Activated CD4-positive, alpha-beta T cell treated with anti-CD3 and anti-CD28 coated beads for 36 hours (primary cell): Measurements from ENCODE around the gene C1orf87. TPM values are rescaled to one million over a fixed set of nuclear protein-coding genes. Genes with fewer than 3 reads are reported as not detected.

Source experiments
- ATAC-seq: fragments of 200-7000 bp; cut with Tn5 transposase; one replicate; pipeline ENCODE4 v1.10.0; 2021; ENCODE audit warnings: mild to moderate bottlenecking, moderate library complexity
- CTCF ChIA-PET: fragments of 350-600 bp; sonication (Branson Sonifier 250); formaldehyde crosslinking; loops from one replicate; lab custom pipeline; 2021; ENCODE audit warnings: antibody characterized with exemption; lab: Charles Lee
- POLR2A ChIA-PET: fragments of 350-600 bp; sonication (Branson Sonifier 250); formaldehyde crosslinking; loops from one replicate; lab custom pipeline; 2021; ENCODE audit warnings: antibody characterized with exemption, inconsistent platforms; lab: Charles Lee
- DNase-seq: peaks from one replicate; pipeline ENCODE4 v3.0.0-alpha.2; 2020
- H3K27ac Mint-ChIP-seq: one replicate; pipeline ENCODE4 v1.8.0; 2021; ENCODE audit warnings: mixed read lengths
- H3K27me3 Mint-ChIP-seq: one replicate; pipeline ENCODE4 v1.8.0; 2021; ENCODE audit warnings: mixed read lengths
- H3K36me3 Mint-ChIP-seq: one replicate; pipeline ENCODE4 v1.8.0; 2021; ENCODE audit warnings: low read depth, mixed read lengths
- H3K4me1 Mint-ChIP-seq: one replicate; pipeline ENCODE4 v1.8.0; 2021; ENCODE audit warnings: mixed read lengths
- H3K4me3 Mint-ChIP-seq: one replicate; pipeline ENCODE4 v1.8.0; 2021; ENCODE audit warnings: mild to moderate bottlenecking, moderate library complexity, mixed read lengths
- H3K9me3 Mint-ChIP-seq: one replicate; pipeline ENCODE4 v1.8.0; 2021; ENCODE audit warnings: low read depth, mixed read lengths
- intact Hi-C, 2 experiments: fragments of 100-400 bp; cut with DNase I in 1 of 2; cut with micrococcal nuclease in 1 of 2; formaldehyde crosslinking; loops; one replicate each; pipeline versions ENCODE4 v1.14.2 to v1.15.1; 2022 to 2024; cut with DNase I, micrococcal nuclease
- total RNA-seq, 2 experiments: library from RNA; stranded (reverse); gene quantifications; one replicate each; pipeline ENCODE4 v1.2.3, GENCODE V29; 2021

C1orf87 gene
- total RNA-seq, 2 experiments from 2014 or later: not detected

GRCh38 chr1:59992040-59992820 lies 81.3 kb downstream of the C1orf87 start:
- peaks cover 7% of the 10 kb centered on the region for H3K27me3 Mint-ChIP-seq
- intact Hi-C loops: no loop called here
- POLR2A ChIA-PET: no interaction called here
- H3K9me3 Mint-ChIP-seq: no peaks in the 10 kb centered on the region
- no peak overlapping the region for H3K27ac Mint-ChIP-seq
- CTCF ChIA-PET: interaction anchor here (0.6 to 1.2 kb wide), 2 partner anchors 15 to 1616 kb away, joined by 3 to 4 read pairs; no protein-coding TSS in a partner anchor
- no peak overlapping the region for H3K4me3 Mint-ChIP-seq
- ATAC-seq (no peak), DNase-seq (no peak)
- no peaks in the 10 kb centered on the region for H3K36me3 Mint-ChIP-seq
- H3K4me1 Mint-ChIP-seq: no peaks in the 10 kb centered on the region

GRCh38 chr1:59990470-59990869 lies 83.1 kb downstream of the C1orf87 start:
- Mint-ChIP-seq H3K9me3 (no peaks in the 10 kb centered on the region), H3K27ac (no peak overlapping the region), H3K4me3 (no peak overlapping the region), H3K27me3 (peaks cover 5% of the 10 kb centered on the region), H3K36me3 (no peaks in the 10 kb centered on the region), H3K4me1 (no peaks in the 10 kb centered on the region)
- intact Hi-C loops: no loop called here
- no peak for DNase-seq
- no peak for ATAC-seq
- POLR2A ChIA-PET: no interaction called here
- CTCF ChIA-PET: interaction anchor here (0.7 kb wide), 1 partner anchor 15 kb away, joined by 3 read pairs; no protein-coding TSS in a partner anchor

- POLR2A ChIA-PET: no interaction called here
- no peak for DNase-seq
- intact Hi-C loops: no loop called here
- Mint-ChIP-seq H3K36me3 (no peaks in the 10 kb centered on the region), H3K4me1 (no peaks in the 10 kb centered on the region), H3K27ac (no peak overlapping the region), H3K27me3 (peaks cover 4% of the 10 kb centered on the region), H3K4me3 (no peak overlapping the region), H3K9me3 (no peaks in the 10 kb centered on the region)
- CTCF ChIA-PET: interaction anchor here (2.2 kb wide), 1 partner anchor 10 kb away, joined by 6 read pairs; no protein-coding TSS in a partner anchor
- ATAC-seq: no peak
Measured at GRCh38 chr1:59986516-59987310, 86.9 kb downstream of the C1orf87 start.

GRCh38 chr1:59985911-59986515 lies 87.6 kb downstream of the C1orf87 start:
- Mint-ChIP-seq H3K27me3 (peaks cover 4% of the 10 kb centered on the region), H3K9me3 (no peaks in the 10 kb centered on the region), H3K27ac (no peak overlapping the region), H3K4me1 (no peaks in the 10 kb centered on the region), H3K36me3 (no peaks in the 10 kb centered on the region), H3K4me3 (no peak overlapping the region)
- POLR2A ChIA-PET: no interaction called here
- ATAC-seq (no peak), DNase-seq (no peak)
- CTCF ChIA-PET: interaction anchor here (2.2 kb wide), 1 partner anchor 9 kb away, joined by 6 read pairs; no protein-coding TSS in a partner anchor
- intact Hi-C loops: no loop called here

- no peak overlapping the region for H3K27ac Mint-ChIP-seq
- ChIA-PET CTCF (interaction anchor here (0.7 to 1.6 kb wide), 4 partner anchors 8 to 32 kb away, joined by 3 to 4 read pairs (median 4); no protein-coding TSS in a partner anchor), POLR2A (interaction anchor here (0.6 kb wide), 1 partner anchor 1063 kb away, joined by 3 read pairs; no protein-coding TSS in a partner anchor)
- H3K4me3 Mint-ChIP-seq: no peak overlapping the region
- ATAC-seq: no peak
- H3K36me3 Mint-ChIP-seq: no peaks in the 10 kb centered on the region
- intact Hi-C loops: loop anchor here (5.0 kb wide), 3 partner anchors 1063 to 1873 kb away; no protein-coding TSS in a partner anchor
- H3K4me1 Mint-ChIP-seq: no peaks in the 10 kb centered on the region
- DNase-seq: no peak
- no peaks in the 10 kb centered on the region for H3K9me3 Mint-ChIP-seq
- H3K27me3 Mint-ChIP-seq: peaks cover 16% of the 10 kb centered on the region
Measured at GRCh38 chr1:59979666-59980065, 93.9 kb downstream of the C1orf87 start.

- POLR2A ChIA-PET: no interaction called here
- DNase-seq (no peak), ATAC-seq (no peak)
- Mint-ChIP-seq H3K36me3 (no peaks in the 10 kb centered on the region), H3K4me3 (no peak overlapping the region), H3K4me1 (no peaks in the 10 kb centered on the region), H3K9me3 (no peaks in the 10 kb centered on the region), H3K27me3 (peaks cover 15% of the 10 kb centered on the region), H3K27ac (no peak overlapping the region)
- intact Hi-C loops: loop anchor here (5.0 kb wide), 3 partner anchors 1064 to 1874 kb away; no protein-coding TSS in a partner anchor
- CTCF ChIA-PET: interaction anchor here (0.6 to 1.6 kb wide), 3 partner anchors 13 to 312 kb away, joined by 3 to 4 read pairs (median 4); no protein-coding TSS in a partner anchor
Measured at GRCh38 chr1:59978511-59978910, 95.1 kb downstream of the C1orf87 start.

GRCh38 chr1:59978026-59978425 lies 95.5 kb downstream of the C1orf87 start:
- H3K4me1 Mint-ChIP-seq: no peaks in the 10 kb centered on the region
- intact Hi-C loops: loop anchor here (5.0 kb wide), 3 partner anchors 1064 to 1874 kb away; no protein-coding TSS in a partner anchor
- ChIA-PET CTCF (interaction anchor here (1.6 kb wide), 1 partner anchor 31 kb away, joined by 3 read pairs; no protein-coding TSS in a partner anchor), POLR2A (no interaction called here)
- H3K27ac Mint-ChIP-seq: no peak overlapping the region
- peaks cover 20% of the 10 kb centered on the region for H3K27me3 Mint-ChIP-seq
- ATAC-seq (no peak), DNase-seq (no peak)
- H3K36me3 Mint-ChIP-seq: no peaks in the 10 kb centered on the region
- no peak overlapping the region for H3K4me3 Mint-ChIP-seq
- H3K9me3 Mint-ChIP-seq: no peaks in the 10 kb centered on the region

GRCh38 chr1:59977075-59977410 lies 96.5 kb downstream of the C1orf87 start:
- no peaks in the 10 kb centered on the region for H3K36me3 Mint-ChIP-seq
- peaks cover 25% of the 10 kb centered on the region for H3K27me3 Mint-ChIP-seq
- no peak overlapping the region for H3K27ac Mint-ChIP-seq
- intact Hi-C loops: loop anchor here (2.0 to 5.0 kb wide), 5 partner anchors 788 to 1875 kb away; no protein-coding TSS in a partner anchor
- no peaks in the 10 kb centered on the region for H3K4me1 Mint-ChIP-seq
- no peak for ATAC-seq
- ChIA-PET POLR2A (no interaction called here), CTCF (interaction anchor here (0.5 to 4.8 kb wide), 14 partner anchors 10 to 1174 kb away, joined by 3 to 29 read pairs (median 3); no protein-coding TSS in a partner anchor)
- DNase-seq: no peak
- H3K4me3 Mint-ChIP-seq: no peak overlapping the region
- no peaks in the 10 kb centered on the region for H3K9me3 Mint-ChIP-seq

- Mint-ChIP-seq H3K4me1 (peaks cover under 1% of the 10 kb centered on the region), H3K27me3 (peaks cover 25% of the 10 kb centered on the region), H3K27ac (no peak overlapping the region), H3K36me3 (no peaks in the 10 kb centered on the region), H3K9me3 (no peaks in the 10 kb centered on the region), H3K4me3 (no peak overlapping the region)
- intact Hi-C loops: loop anchor here (2.0 to 5.0 kb wide), 5 partner anchors 788 to 1876 kb away; no protein-coding TSS in a partner anchor
- CTCF ChIA-PET: interaction anchor here (0.5 to 4.8 kb wide), 17 partner anchors 10 to 1313 kb away, joined by 3 to 29 read pairs (median 3); no protein-coding TSS in a partner anchor
- DNase-seq (peak; percentile 72), ATAC-seq (no peak)
- POLR2A ChIA-PET: no interaction called here
Measured at GRCh38 chr1:59976194-59977074, 97.1 kb downstream of the C1orf87 start.

GRCh38 chr1:59973719-59974118 lies 99.9 kb downstream of the C1orf87 start:
- ATAC-seq: no peak
- peaks cover 25% of the 10 kb centered on the region for H3K27me3 Mint-ChIP-seq
- no peaks in the 10 kb centered on the region for H3K36me3 Mint-ChIP-seq
- peaks cover 5% of the 10 kb centered on the region for H3K4me1 Mint-ChIP-seq
- intact Hi-C loops: loop anchor here in 1 of 2 experiments (5.0 kb wide), 1 partner anchor 794 kb away; no protein-coding TSS in a partner anchor
- no peaks in the 10 kb centered on the region for H3K9me3 Mint-ChIP-seq
- CTCF ChIA-PET: interaction anchor here (4.8 kb wide), 1 partner anchor 8 kb away, joined by 29 read pairs; no protein-coding TSS in a partner anchor
- POLR2A ChIA-PET: no interaction called here
- no peak overlapping the region for H3K4me3 Mint-ChIP-seq
- DNase-seq: no peak
- H3K27ac Mint-ChIP-seq: no peak overlapping the region
